Activated T-cell treated with anti-CD3 and anti-CD28 coated beads for 24 hours (primary cell): Measurements from ENCODE around the gene ADD2.
"Not testable (repeated sequence)": the region's sequence is repeated elsewhere in the genome, so short reads cannot be mapped to it uniquely, and the experiment has no call there.

Source experiments
- DNase-seq: peaks from one replicate; pipeline ENCODE4 v3.0.0-alpha.2; 2020; ENCODE audit warnings: low read depth

Gene ADD2, protein sequence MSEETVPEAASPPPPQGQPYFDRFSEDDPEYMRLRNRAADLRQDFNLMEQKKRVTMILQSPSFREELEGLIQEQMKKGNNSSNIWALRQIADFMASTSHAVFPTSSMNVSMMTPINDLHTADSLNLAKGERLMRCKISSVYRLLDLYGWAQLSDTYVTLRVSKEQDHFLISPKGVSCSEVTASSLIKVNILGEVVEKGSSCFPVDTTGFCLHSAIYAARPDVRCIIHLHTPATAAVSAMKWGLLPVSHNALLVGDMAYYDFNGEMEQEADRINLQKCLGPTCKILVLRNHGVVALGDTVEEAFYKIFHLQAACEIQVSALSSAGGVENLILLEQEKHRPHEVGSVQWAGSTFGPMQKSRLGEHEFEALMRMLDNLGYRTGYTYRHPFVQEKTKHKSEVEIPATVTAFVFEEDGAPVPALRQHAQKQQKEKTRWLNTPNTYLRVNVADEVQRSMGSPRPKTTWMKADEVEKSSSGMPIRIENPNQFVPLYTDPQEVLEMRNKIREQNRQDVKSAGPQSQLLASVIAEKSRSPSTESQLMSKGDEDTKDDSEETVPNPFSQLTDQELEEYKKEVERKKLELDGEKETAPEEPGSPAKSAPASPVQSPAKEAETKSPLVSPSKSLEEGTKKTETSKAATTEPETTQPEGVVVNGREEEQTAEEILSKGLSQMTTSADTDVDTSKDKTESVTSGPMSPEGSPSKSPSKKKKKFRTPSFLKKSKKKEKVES

DNA sequence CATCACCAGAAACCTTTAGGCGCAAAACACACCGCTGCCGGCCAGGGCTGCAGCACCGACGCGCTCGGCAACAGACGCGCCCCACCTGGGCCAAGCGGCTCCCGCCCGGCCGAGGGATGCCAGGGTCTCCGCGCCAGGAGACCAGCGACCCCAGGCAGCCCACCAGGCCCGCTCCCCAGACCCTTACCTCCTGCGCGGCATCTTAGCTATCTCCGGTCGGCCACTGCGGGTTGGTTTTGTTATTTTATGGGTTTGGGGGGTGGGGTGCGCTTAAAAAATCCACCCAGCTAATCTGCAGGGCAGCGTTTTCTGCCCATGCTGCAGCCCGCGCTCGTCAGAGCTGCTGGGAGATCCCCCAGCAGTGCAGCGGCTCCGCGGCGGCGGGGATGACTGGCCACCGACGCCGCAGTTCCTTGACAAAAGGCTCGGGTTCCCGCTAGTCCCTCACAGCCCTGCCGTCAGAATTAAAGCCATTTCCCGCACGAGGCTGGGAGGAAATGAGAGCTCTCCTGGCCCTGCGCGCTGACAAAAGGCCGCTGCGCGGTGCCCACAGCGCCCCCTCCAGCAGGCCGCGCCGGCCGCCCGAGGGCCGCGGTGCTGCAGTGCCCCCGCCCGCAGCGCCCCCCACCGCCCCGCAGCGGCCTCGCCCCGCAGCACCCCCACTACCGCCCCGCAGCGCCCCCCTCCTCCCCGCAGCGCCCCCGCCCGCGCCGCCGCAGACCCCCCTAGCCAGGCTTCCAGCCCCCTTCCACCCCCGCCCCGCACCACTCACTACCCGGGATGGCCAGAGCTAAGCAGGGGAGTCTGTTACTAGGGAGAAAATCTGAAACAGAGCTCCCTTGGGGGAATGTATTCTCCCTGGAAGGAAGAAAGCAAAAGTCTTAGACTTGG is at the start of gene ADD2:
ADD2 (minus strand) TSS at position 502 of the 891 bp plus-strand sequence. CDS start 61,792 bp downstream, outside the sequence.
- DNase-seq: peak; percentile 30

DNA sequence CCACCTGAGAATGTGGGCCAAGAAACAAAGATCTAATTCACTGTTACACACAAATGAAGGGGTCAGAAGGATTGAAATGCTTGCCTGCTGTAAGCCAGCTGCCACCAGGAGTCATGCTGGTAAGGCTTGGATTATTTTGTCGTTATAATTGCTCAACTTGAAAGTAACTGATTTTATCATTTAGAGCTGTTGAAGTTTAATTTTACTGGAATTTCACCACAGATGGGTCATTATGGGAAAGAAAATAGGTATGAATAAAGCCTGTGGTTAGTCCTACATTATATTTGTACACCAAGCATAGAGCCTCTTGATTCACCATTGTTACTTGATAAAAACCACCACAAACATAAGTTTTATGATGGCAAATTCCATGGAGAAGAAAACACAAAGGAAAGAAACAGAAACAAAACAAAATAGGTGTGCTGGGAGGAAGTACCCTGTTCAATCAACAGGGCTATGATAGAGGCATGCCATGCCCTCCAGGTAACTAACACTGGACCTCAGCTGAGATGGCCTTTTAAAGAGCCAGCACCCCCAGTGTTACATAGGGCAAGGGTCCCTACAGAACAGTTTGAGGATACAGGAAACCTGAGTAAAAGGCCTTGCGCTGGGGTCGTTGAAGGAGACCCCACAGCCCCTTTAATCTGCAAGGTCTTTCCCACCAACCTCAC is 49.4 kb upstream of the ADD2 start:
- no peak for DNase-seq

DNA sequence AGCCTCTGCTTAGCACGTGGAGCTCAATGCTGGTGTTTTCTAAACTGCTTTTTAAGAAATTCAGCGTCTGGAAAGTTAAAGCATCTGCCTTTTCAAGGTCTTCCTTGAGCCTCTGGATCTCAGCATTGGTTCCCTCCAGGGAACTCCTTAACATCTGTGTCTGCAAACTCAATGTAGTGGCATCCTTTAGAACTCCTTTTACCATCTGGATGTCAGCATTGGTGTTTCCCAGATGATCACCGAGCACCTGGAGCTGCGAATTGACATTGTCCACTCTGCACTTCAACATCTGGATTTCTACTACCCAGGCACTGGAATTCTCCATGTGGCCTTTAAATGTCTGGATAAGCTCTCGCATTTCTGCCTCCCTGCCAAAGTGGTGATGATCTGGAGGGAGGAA is 48.7 kb upstream of the ADD2 start:
- no peak for DNase-seq

DNA sequence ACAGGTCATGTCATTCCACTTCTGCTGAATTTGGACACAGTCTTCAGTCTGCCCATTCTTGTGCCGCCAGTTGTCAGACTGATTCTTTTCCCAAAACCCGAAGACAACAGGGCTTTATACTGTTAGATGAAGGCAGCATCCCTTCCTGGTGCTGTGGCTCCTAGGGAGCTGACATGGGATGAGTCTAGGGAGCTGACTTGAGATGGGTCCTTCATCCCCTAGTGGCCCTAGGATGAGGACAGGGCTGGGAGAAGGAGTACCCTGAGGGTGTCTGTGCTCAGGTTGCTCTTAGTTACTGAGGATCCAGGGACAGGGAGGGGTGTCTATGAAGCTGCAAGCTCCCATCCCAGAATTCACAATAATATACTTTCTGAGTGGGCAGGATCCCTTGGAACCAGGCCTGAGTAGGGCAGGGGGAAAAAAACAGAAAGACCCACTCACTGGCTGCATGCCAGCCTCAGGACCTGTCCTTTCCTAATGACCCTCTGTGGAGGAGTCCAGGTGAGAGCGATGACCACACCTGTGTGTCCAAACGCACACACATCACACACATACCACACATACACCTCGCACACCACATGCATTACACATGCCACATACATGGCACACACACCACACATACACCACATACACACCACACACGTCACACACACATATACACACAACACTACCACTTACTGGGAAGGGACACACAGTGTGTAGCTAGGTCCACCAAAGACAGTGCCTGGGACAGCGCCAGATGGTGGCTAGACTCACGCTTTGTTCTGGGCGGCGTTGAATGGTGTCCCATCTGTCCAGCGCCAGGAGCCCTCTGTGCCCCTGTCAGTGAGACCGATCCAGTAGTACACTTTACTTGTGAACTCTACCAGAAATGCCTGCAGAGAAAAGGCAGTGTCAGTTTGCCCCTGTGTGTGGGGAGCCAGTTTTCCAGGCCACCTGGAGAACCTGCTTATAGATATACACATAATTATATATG is 41.3 kb upstream of the ADD2 start:
- DNase-seq: no peak

DNA sequence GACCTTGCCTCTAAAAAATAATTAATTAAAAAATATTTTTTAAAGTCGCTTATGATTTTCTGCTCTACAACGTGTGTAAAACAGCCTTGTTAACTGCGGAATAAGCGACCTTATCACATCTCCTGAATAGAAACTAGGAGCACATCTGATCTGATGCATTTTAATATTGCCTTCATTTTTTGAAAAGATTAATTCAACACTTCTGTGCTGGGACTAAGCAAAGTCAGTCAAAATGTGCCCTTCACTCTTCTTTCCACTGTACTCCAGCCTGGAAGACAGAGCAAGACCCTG is 39.8 kb upstream of the ADD2 start:
- DNase-seq: no peak

DNA sequence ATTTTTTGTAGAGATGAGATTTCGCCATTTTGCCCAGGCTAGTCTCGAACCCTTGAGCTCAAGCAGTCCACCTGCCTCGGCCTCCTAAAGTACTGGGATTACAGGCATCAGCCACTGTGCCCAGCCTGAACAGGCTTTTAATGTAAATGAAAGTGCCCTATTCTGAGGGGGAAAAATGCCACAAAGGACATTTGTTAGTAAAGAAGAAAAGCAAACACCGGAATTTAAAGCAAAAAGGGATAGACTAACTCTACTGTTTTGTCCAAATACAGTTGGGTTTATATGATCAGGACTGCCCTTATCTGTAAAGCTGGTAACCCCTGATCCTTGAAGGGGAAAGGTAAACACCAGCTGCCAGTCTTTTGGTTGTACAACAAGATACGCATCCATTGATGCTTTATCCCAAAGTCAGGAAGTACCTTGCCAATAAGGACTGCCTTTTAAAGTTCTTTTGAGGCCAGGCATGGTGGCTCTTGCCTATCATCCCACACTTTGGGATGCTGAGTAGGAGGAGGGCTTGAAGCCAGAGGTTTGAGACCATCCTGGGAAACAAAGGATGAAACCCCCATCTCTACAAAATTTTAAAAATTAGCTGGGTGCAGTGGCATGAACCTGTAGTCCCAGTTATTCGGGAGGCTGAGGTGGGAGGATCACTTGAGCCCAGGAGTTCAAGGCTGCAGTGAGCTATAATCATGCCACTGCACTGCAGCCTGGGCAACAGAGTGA is 39.3 kb upstream of the ADD2 start:
- DNase-seq: no peak

DNA sequence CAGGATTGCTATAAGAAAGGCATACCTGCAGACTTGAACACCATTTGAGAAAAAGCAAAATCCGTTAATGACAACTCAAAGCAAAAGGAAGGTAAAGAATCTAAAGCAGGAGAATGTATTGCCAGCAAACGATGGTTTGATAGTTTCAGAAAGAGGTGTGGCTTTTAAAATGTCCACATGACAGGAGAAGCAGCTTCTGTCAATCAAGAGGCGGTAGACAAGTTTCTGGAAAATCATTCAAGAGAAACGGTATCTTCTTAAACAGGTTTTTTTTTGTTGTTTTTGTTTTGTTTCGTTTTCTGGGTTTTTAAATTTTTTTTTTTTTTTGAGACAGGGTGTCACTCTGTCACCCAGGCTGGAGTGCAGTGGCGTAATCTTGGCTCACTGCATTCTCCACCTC is 38.6 kb upstream of the ADD2 start:
- no peak for DNase-seq

DNA sequence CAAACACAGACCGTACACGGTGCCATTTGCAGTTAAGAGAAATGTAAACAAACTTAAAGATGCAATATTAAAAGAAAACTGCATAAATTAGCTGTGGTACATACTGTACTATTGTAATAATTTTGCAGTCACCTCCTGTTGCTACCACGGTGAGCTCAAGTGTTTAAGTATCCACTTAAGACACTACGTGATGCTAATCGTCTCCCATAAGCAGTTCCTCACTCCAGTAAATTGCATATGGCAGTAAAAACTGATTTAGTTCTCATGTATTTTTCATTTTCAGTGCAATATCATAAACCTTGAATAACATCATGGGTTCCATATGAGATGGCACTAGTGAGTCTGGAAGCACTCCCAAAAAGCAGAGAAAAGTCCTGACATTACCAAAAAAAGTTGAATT is 38.0 kb upstream of the ADD2 start:
- no peak for DNase-seq

DNA sequence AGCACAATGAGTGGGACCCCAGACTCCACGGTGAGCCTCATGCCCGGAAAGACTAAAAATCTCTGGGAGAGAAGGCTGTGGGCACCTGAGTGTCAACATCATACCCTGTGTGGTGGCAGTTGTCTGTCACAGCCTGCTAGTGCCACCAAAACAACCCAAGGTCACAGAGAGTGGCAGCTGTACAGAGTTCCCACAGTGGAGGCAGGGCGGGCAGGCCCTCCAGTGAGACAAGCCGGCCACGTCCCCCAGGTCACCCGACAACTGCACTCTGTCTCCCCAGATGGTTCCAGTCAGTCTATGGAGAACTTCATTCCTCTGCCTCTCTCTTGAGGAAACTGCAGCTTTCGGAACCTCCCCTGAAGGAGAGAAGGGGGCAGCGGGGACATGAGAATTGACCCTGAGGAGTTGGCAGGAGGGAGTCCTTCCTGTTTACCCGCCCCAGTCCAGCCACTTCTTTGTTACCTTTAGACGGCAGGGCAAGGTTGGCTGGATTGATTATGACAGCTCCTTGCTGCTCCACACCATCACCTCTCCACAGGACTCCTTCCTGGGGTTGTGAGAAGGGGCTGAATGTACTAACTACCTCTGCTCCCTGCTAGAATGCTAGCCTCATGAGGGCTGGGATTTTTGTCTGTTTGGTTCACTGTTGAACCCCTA is 33.7 kb upstream of the ADD2 start:
- no peak for DNase-seq

DNA sequence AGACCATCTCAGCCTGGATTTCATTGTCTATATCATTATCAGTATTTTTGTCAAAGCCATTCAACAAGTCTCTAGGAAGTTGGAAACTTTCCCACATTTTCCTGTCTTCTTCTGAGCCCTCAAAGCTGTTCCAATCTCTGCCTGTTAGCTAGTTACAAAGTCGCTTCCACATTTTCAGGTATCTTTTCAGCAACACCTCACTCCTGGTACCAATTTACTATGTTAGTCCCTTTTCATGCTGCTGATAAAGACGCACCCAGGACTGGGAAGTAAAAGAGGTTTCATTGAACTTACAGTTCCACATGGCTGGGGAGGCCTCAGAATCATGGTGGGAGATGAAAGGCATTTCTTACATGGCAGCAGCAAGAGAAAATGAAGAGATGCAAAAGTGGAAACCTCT is 31.7 kb upstream of the ADD2 start:
- no peak for DNase-seq

DNA sequence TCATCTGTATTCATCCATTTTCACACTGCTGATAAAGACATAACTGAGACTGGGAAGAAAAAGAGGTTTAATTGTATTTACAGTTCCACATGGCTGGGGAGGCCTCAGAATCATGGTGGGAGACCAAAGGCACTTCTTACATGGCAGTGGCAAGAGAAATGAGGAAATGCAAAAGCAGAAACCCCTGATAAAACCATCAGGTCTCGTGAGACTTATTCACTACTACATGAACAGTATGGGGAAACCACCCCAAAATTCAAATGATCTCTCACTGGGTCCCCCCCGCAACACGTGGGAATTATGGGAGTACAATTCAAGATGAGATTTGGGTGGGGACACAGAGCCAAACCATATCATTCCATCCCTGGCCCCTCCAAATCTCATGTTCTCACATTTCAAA is 30.0 kb upstream of the ADD2 start:
- DNase-seq: not testable (repeated sequence)

DNA sequence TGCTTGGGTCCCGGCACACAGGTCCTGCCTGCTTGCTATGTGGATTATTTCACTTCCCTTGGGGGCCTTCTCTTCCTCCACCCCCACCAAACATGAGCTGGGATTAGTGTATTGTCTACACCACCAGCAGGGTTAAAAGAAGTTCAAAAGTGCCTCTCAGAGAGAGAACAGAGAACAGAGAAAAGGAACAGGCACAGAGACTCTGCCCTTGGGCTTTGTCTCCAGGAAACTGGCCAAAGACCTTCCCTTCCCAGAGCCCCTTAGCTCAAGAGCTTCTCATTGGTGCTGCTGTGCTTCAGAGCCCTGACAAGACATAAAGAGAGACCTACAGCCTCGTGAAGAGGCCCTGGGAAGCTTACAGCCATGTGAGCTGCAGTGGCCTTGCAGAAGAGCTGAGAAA is 29.5 kb upstream of the ADD2 start:
- no peak for DNase-seq

DNA sequence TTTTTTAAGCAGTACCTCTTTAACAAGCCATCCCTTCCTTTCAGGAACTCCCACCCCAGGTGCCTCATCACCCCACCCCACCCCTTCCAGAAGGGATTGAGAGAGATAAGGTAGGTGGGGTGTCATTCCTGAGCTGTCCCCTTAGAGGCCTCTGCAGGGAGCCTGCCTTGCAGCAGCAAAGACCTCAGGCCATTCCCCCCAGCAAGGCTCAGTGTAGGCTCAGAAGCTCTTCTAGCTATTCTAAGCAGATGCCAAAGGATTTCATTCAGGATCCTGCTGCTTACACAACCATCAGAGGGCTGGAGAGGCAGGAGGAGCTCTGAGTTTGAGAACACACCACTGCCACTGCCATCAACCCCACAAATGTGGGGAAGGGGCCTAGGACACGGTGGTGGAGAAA is 28.3 kb upstream of the ADD2 start:
- no peak for DNase-seq

DNA sequence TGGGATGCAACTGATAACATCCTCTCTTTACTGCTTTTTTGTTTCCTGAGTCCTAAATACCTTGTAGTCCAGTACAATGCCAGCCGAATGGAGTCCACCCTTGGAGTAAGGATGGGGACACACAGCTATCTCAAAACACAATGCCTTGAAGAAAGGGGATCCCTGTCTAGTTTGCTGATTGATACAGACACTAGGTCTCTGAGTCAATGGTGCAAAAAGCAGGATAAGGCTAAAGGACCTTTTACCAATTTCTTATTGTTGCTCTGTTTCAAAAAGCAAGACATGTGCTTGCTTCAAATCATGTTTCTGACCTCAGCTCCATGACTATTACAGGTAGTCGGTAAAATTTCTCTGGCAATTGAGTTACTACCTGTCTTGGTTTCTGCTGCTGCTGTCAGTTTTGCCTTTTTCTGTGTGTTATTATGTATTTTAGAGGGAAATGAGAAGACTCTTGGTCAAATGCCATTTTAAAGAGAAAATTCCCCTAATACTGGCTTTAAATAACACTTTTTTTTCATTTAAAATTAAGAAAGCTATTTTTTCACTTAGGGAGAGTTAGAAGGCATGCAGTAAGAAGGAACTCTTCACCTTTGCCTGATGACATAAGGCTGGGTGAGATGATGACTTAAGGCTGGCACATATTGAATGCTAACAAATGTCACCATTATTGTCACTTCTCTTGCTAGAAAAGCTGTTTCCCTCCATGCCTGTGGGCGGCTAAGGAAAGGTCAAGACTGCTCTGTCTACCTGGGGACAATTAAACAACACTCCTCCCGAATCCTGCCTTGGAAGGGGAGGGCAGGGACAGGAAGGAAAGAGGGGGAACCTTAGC is 27.4 kb upstream of the ADD2 start:
- DNase-seq: no peak

DNA sequence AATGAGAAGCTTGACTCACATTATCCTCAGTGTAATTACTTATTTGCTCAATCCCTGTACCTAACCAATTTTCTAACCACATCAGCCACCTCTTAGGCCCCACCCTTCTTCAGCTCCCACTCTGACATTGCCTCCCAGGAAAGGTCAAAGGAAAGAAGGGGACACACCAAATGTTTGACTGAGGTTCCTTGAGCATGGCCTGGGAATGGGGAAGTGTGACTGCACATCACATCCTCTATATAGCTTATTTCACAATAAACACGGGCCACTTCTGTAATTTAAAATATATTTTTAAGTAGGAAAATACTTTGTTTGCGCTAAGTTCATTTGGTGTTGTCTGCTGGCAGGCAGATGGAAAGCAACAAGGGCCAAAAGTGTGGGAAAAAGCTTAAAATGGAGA is 25.4 kb upstream of the ADD2 start:
- DNase-seq: no peak

DNA sequence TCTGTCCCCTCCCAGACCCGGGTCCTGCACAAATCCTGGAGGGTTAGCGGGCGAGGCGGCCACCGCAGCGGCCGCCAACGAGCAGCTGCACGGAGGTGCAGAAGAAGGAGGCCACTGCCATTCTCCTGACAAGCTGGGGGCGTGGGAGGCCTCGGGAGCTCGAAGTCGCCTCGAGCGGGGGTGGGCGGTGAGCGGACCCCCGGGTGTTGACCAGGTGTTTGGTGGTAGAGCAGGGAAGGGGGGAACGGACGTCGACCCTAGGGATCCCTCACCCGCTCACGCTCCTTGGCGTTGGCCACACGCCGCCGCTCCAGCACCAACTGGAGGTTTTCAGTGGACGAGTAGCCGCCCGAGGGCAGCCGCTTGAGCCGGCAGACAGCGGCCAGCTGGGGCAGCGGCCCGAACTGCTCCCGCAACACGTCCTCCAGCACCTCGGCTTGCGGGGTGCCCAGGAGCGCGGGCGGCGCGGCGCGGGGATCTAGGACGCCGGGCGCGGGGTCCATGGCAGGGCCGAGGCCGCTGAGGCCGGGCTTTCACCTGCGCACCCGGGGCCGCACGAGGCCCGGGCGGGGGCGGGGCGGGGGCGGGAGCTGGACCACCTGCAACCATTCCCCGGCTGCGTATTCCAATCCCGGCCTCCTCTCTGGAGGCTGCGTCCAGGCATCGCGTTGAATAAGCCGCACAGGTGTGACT is 22.3 kb upstream of the ADD2 start, which contains the start of gene FIGLA:
FIGLA (minus strand) TSS at position 508 of the 693 bp plus-strand sequence; CDS start at position 503, 5 bp downstream.
- DNase-seq: no peak

DNA sequence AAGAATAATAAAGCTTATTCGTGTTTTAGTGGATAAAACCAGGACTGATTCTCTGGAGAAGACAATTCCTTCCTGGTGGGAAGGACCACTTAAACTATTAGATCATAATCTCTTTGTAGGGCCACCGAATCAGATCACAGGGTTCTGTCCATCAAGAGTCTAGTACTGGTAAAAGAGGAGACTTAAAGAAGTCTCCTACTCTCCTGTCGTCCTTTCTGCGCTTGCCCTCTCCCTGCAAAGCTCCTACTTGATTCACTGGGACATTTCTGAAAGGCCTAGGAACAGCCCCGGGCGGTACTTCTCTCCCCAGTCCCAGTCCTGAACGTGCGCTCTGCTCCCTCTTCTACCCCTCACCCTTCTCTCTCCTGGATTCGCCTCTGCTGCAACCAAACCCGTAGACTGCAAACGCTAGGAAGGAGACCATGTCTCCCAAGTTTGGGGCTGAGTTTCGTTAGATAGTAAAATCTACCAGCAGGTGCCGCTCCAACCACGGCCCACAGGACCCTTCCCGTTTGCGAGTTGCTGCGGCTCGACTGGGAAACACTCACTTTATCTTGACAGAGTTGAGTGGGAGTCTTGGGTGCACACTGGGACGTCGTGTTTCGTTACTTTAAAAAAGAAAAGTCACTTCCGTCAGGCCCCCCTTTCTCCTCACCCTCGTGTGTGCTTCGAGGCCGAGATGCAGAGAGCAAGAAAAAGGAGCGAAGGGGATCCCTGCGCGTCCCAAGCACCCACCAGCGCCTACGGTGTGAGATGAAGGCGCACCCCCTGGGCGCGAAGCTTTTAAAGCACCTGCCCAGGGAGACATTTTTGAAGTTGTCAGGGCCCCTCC is 21.5 kb upstream of the ADD2 start:
- peak; percentile 65 for DNase-seq
